ENCODE data around the gene PTH1R.

DNA sequence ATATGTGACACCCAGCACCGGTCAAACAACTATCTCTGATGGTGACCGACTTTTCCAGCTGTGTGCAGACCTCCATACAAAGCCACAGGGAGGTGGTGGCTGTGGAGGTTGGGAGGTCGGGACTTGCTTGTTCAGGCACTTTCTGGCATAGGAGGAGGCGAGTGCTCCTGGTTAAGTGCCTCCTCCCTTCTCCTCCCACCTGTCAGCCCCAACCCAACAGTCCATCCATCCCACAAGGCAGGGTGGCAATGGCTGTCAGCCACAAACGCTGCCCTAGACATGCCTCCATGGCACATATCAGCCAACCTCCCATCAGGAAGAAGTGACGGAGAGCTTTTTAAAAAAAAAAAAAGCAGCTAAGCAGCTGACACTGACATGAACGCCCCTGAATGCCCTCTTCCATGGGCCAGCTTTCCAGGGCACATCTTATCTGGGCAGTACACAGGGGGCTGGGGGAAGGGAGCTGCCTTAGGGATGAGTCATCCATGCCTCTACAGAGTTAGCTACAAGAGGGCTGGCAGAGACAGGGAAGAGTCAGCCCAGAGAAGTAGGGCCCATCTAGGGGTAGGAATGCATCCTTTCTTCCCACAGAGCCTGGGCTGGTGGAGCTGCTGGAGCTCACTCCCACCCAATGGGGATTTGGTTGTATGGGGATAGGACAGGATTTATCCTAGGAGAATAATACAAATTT, 57.8 kb downstream of the PTH1R start:
- TF ChIP-seq ARNT (IDR thresholded peaks at IDR 0.05) (no peak), SP1 (IDR thresholded peaks at IDR 0.05) (no peak), ZNF384 (IDR thresholded peaks at IDR 0.05) (no peak), CTBP1 (IDR thresholded peaks at IDR 0.05; ENCODE audit: borderline replicate concordance) (no peak), TARDBP (IDR thresholded peaks at IDR 0.05) (no peak), BHLHE40 (IDR thresholded peaks at IDR 0.05; ENCODE audit: borderline replicate concordance) (no peak), FOXM1 (IDR thresholded peaks at IDR 0.05; ENCODE audit: borderline replicate concordance) (no peak), FOXK2 (IDR thresholded peaks at IDR 0.05) (no peak)
- TF ChIP-seq, protein P1, sequence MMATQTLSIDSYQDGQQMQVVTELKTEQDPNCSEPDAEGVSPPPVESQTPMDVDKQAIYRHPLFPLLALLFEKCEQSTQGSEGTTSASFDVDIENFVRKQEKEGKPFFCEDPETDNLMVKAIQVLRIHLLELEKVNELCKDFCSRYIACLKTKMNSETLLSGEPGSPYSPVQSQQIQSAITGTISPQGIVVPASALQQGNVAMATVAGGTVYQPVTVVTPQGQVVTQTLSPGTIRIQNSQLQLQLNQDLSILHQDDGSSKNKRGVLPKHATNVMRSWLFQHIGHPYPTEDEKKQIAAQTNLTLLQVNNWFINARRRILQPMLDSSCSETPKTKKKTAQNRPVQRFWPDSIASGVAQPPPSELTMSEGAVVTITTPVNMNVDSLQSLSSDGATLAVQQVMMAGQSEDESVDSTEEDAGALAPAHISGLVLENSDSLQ (IDR thresholded peaks at IDR 0.05) = no peak
